ENCODE data around the gene TESMIN.
A peak's percentile ranks its signal among the peaks of the same experiment; 100 is the strongest.

The TESMIN gene

GRCh38 chr11:68690671-68691401 lies 60.5 kb downstream of the TESMIN start:
- TF ChIP-seq CTCF (IDR thresholded peaks at IDR 0.05; ENCODE audit: low read depth, low read length): peak; percentile 32
- Histone ChIP-seq H3K27ac (no peak overlapping the region), H3K36me3 (no peaks in the 10 kb centered on the region), H3K4me3 (ENCODE audit: low read depth, low read length) (peak overlapping the region; percentile 17), H3K9me3 (ENCODE audit: severe bottlenecking) (no peaks in the 10 kb centered on the region), H3K27me3 (ENCODE audit: insufficient read depth, low read depth, severe bottlenecking) (no peaks in the 10 kb centered on the region)
- DNase-seq: no peak

- DNase-seq: no peak
- Histone ChIP-seq H3K4me3 (ENCODE audit: low read depth, low read length) (peak overlapping the region; percentile 17), H3K27me3 (ENCODE audit: insufficient read depth, low read depth, severe bottlenecking) (no peaks in the 10 kb centered on the region), H3K27ac (no peak overlapping the region), H3K9me3 (ENCODE audit: severe bottlenecking) (no peaks in the 10 kb centered on the region), H3K36me3 (no peaks in the 10 kb centered on the region)
- no peak for TF ChIP-seq CTCF (IDR thresholded peaks at IDR 0.05; ENCODE audit: low read depth, low read length)
Observed at GRCh38 chr11:68689737-68690625, 61.3 kb downstream of the TESMIN start.

- DNase-seq: no peak
- H3K27ac ChIP-seq: no peak overlapping the region
- H3K27me3 ChIP-seq (ENCODE audit: insufficient read depth, low read depth, severe bottlenecking): peaks cover 2% of the 10 kb centered on the region
- no peak for TF ChIP-seq CTCF (IDR thresholded peaks at IDR 0.05; ENCODE audit: low read depth, low read length)
- no peaks in the 10 kb centered on the region for H3K9me3 ChIP-seq (ENCODE audit: severe bottlenecking)
- H3K4me3 ChIP-seq (ENCODE audit: low read depth, low read length): no peak overlapping the region
- no peaks in the 10 kb centered on the region for H3K36me3 ChIP-seq
Observed at GRCh38 chr11:68688881-68689280, 62.4 kb downstream of the TESMIN start.

- H3K27me3 ChIP-seq (ENCODE audit: insufficient read depth, low read depth, severe bottlenecking): peaks cover 2% of the 10 kb centered on the region
- H3K36me3 ChIP-seq: no peaks in the 10 kb centered on the region
- H3K27ac ChIP-seq: no peak overlapping the region
- TF ChIP-seq CTCF (IDR thresholded peaks at IDR 0.05; ENCODE audit: low read depth, low read length): no peak
- no peak overlapping the region for H3K4me3 ChIP-seq (ENCODE audit: low read depth, low read length)
- DNase-seq: no peak
- H3K9me3 ChIP-seq (ENCODE audit: severe bottlenecking): no peaks in the 10 kb centered on the region
Observed at GRCh38 chr11:68687986-68688385, 63.3 kb downstream of the TESMIN start.

- H3K27ac ChIP-seq: no peak overlapping the region
- peaks cover 2% of the 10 kb centered on the region for H3K27me3 ChIP-seq (ENCODE audit: insufficient read depth, low read depth, severe bottlenecking)
- H3K4me3 ChIP-seq (ENCODE audit: low read depth, low read length): no peak overlapping the region
- no peaks in the 10 kb centered on the region for H3K36me3 ChIP-seq
- no peak for DNase-seq
- TF ChIP-seq CTCF (IDR thresholded peaks at IDR 0.05; ENCODE audit: low read depth, low read length): no peak
- H3K9me3 ChIP-seq (ENCODE audit: severe bottlenecking): no peaks in the 10 kb centered on the region
Observed at GRCh38 chr11:68687311-68687710, 64.0 kb downstream of the TESMIN start.

Measured in WERI-Rb-1 (cell line).